GM19452 (cell line): ENCODE data around the gene DLGAP3.

Experiments used
- ATAC-seq: cut with Tn5 transposase; IDR thresholded peaks from one replicate; pipeline ENCODE4 v1.9.1; 2021; ENCODE audit not compliant: unreplicated experiment

DLGAP3 gene

GRCh38 chr1:34904236-34905097, 25.0 kb downstream of the DLGAP3 start:
- no peak for ATAC-seq

- no peak for ATAC-seq
These were observed 27.5 kb downstream of the DLGAP3 start for GRCh38 chr1:34901919-34902318.

DNA sequence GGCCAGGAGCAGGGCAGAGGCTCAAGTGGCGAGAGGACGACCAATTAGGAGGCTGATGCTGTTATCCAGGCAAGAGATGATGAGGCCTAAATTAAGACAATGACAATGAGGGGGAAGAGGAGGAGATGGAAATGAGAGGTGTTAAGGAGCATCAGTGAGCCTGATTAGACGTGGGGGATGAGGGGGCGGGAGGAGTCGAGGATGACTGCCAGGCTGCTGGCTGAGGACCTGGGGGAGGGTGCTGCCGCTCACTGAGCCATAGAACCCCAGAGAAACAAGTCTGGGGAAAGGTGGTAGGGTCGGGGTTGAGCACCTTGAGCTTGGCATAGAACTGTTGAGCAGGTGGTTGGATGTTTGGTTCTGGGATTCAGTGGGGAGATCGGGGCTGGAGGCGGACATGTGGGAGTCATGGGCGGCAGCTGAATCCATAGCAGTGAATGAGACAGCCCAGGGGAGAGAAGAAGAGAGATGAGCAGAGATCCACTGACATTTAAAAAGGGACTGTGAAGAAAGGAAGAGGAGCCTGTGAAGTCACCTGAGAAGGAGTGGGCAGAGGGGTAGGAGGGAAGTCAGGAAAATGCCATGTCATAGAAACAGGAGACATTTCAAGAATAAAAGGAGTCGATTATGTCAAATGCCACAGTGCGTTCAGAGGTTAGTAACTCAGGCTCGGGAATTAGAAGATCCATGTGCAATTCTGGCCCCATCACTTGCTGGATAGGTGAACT, 28.5 kb downstream of the DLGAP3 start:
- ATAC-seq, result no peak

DNA sequence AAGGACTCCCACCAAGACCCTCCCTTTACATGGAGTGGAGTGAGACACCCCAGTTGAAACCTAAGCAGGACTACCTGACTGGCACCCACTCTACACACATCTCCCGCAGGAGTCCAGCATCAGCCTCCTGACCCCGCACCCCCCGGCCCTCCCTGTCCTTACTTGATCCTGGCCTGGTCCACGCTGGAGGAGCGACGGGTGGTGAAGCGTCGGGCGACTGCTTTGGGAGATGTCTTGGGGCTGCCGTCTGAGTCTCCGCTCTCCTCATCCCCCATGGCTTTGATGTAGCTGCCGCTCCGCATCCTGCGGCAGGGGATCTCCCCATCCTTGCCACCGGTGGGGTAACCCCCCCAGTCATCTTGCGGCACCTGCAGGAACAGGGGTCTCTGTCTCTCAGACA, 29.5 kb downstream of the DLGAP3 start:
- ATAC-seq, result no peak

DNA sequence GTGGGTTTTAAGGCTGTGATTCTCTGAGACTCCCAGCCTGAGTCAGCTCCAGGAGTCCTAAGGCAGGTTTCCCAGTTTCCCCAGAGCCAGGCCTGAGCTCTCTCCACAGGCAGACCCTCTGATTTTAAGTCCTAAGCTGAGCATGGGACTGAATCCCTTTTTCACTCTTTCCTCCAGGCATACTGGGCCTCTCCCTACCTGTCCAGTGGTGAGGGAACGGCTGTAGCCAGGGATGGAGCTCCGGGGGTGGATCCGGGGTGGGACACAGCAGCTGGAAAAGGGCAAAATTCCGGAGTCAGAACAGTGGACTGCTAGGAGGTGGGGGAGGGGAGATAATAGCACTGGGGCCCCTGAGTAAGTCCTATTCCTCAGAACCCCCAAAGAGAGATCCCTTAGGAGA, 30.0 kb downstream of the DLGAP3 start:
- no peak for ATAC-seq

DNA sequence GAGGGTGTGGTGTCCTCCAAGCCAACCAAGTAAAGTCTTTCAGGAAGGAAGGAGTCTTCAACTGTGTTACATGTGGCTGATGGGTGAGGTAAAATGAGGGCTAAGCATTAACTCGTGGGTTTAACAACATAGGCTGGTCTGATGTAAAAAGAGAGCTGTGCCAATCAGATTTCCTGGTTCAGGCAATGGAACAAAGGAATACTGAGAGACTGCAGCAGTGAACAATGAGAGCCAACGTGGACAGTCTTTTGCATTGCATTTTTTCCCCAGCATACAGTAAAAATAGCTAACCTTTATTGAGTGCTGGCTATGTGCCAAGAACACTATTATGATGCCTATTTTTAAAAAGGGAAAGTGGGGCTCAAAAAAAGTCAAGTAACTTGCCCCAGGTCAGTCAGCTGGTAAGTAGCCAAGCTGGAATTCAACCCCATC, 31.1 kb downstream of the DLGAP3 start:
- no peak for ATAC-seq

DNA sequence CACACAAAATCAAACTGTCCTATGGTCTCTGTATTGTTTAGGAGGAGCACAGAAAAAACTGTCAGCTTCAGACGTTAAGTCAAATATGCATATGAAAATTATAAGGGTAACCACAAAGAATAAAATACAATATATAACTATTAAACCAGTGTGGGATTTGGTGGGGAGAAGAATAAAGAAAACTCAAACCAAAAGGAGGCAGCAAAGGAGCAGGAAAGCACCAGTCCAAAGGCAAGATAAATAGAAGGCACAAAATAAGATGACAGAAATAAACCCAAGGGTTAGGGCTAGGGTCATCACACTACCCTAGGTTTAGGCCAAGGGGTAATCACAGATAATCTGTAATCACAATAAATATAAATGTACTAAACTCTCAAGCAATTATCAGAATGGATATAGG, 32.8 kb downstream of the DLGAP3 start:
- no peak for ATAC-seq

DNA sequence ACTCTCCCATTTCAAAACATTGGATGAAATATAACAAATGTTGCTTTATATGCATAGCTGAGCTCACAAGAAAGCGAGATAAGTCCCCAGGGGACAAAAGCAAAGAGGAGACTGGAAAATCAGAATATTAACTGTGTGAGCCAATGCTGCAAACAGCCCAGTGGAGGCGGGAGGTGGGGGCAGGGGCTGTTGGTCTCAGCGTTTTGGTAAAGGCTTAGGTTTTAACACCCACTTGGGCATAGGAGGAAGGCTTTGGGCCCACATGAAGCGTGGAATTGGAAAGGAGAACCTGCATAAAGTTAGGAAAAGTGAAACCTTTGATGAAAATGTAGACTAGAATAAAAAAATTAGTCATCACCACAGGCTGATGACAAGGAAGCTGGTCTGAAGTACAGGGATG, 39.7 kb downstream of the DLGAP3 start:
- ATAC-seq, result no peak

DNA sequence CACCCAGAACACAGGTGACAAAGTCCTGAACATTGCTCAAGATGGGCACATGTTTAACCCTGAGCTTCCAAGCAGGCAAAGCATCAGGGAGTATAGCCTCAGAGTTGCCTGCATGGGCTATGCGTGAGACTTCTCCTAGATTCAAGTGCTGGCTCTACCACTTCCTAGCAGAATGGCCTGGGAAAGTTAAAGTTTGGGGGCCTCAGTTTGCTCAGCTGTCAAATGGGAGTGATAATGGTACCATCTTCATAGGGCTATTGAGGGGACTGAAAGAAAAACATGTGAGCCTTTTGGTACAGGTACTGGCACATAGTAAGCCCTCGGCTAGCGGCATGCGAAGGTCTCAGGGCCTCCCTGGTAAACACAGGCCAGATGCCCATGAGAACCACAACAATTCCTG, 41.9 kb downstream of the DLGAP3 start:
- no peak for ATAC-seq

- ATAC-seq, result no peak
These were observed 43.8 kb downstream of the DLGAP3 start for GRCh38 chr1:34885405-34886247.

DNA sequence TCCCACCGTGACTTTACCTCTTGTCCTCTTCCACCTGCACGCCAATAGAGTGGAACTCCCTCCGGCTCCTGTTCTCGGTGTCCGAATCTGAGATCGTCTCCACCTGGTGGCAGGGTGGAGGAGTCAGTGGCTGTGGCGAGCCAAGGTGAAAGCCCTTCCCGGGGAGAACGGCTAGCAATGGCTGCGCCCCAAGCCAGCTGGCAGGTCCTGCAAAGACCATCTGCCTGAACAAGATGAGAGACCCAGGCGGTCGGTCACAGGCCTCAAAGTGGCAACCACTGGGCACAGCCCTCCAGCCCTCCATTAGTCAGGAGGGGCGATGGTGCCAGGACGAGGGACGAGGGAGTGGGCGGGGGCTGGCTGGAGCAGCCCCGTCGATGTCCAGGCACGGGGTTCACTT, 44.5 kb downstream of the DLGAP3 start:
- ATAC-seq, result no peak

GRCh38 chr1:34884536-34884935, 44.9 kb downstream of the DLGAP3 start:
- no peak for ATAC-seq

GRCh38 chr1:34879230-34879629, 50.2 kb downstream of the DLGAP3 start:
- no peak for ATAC-seq

DNA sequence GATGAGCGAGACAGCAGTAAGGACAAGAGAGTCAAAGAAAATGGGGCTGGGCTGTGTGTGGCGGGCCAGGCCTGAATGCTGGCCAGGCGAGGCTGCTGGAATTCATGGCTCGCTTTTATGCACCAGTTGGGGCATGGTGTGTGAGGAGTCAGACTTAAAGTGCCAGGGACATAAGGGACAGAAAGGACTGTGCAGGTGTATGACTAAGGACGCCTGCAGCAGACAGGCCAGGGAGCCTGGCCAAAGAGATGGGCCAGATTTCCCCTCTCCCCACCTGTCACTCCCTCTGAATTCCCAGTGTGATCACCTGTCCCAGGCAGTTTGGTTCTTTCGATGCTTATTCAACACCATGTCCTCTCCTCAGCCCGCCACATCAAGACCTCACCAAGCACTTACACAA, 53.0 kb downstream of the DLGAP3 start:
- ATAC-seq, result no peak

GRCh38 chr1:34874296-34874952, 55.0 kb downstream of the DLGAP3 start:
- ATAC-seq, result no peak

GRCh38 chr1:34872133-34872503, 57.3 kb downstream of the DLGAP3 start:
- no peak for ATAC-seq

DNA sequence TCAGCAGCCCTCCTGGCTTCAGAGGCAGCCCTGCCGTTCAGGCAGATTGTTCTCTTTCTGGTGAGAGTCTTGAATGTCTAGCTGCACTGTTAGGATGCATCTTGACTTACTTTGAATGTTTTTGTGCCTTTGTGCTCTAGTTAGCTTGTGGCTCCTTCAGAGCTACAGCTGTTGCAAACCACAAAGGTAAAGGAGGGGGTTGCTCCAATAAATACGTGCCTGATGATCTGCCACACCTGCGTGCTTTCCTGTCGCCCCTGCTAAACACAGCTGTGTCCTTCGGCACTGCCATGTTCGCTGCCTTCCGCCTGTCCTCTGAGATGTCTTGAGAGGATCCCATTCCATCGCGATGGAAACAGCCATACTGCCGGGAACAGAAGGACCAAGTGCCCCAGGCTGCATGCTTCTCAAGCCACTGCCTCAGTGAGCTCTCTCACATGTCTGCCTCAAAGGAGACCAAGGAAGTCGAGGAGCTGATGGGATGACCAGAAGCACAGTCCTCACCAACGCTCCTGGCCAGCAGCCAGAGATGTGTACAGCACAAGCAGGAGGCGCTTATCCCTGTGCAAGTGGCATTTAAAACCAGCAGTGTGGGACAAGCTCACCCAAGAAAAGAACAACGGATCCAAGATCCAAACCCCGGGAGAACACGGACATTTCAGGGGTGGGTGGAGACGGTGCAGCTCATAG, 57.9 kb downstream of the DLGAP3 start:
- ATAC-seq, result no peak

- ATAC-seq, result no peak
These were observed 59.1 kb downstream of the DLGAP3 start for GRCh38 chr1:34870395-34870794.

DNA sequence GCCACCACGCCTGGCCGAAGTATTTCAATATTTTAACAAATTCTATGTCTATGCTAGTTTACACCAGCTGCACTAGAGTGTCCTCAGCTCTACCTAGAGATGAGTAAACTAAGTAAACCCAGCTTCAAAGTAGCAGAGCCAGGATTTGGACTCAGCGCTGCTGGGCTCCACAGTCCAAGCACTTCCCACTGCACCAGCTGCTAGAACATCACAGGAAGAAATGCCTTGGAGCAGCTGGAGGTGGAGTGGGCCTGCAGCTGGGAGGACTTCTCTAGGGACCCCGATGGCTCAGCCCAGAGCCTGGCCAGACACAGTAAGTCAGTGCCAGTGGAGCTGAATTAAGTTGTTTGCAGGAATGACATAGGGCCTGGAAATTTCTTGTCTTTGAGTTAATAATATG, 59.7 kb downstream of the DLGAP3 start:
- ATAC-seq, result no peak

DNA sequence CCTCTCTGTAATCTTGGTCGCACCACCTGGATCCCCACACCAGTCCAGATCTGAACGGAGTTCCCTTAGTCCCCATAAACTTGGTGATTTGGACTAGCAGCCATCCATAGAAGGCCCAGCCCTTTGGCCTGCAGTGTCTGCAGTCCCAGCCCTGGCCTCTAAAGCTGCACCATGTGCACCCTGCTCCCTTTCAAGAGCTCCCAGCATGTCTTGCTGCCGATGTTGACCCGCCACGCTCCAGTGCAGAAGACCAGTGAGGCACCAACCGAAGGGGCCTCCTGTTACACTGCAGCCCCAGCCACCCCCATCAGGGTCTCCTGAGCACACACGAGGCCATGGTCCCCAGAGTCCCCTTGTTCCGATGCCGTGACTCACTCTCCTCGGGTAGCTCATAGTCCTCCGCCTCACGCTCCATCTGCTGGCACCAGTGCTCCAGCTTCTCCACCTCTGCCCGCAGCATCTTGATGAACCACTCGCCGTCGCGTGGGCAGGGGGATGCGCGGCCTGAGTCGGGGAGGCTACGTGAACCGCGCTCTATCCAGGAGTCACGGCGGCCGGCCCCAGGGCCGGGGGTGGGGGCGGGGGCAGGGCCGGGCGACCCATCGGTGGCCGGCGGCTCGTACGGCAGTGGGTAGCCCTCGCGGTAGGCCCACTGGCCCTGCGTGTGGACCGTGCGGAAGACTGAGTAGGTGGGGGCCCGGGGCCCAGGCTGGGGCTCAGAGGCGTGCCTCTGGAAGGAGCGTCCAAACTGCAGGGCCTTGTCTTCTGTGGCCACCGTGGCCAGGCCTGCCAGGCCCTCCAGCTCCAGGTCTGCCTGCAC, 61.0 kb downstream of the DLGAP3 start:
- no peak for ATAC-seq
